OCI-LY3 (cell line): Measurements from ENCODE around the gene METAP1.

Experiments used
- EZH2phosphoT487 ChIP-seq: fragments of 200-600 bp; shearing (Covaris generic); IDR thresholded peaks from 2 replicates; pipeline ENCODE4 v1.6.1; 2018; ENCODE audit warnings: antibody characterized with exemption, mixed run types, low read depth
- TF ChIP-seq, protein P1 (sequence below): fragments of 200-600, 300-600 bp; sonication (generic); IDR thresholded peaks from 2 replicates; pipeline ENCODE4 v1.5.1; 2014; ENCODE audit warnings: antibody characterized with exemption, low read length, low read depth

DNA sequence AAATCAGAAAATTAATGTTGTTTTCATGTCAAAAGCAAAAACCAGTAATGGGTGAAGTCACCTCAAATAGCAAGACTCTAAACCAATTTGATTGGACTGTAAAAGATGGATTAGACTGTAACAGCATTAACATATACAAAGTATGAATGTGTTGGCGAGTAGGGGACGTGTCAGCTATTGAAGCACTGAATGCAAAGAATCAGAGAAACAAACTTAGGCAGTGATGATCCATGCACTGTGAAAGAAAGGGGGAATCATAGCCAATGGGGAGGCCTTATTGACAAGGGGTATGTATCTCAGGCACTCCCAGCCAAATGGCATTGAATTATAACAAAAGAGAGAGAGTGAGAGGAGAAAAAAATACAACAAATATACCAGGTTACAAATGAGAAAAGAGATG, 36.1 kb upstream of the METAP1 start:
- TF ChIP-seq, protein P1, sequence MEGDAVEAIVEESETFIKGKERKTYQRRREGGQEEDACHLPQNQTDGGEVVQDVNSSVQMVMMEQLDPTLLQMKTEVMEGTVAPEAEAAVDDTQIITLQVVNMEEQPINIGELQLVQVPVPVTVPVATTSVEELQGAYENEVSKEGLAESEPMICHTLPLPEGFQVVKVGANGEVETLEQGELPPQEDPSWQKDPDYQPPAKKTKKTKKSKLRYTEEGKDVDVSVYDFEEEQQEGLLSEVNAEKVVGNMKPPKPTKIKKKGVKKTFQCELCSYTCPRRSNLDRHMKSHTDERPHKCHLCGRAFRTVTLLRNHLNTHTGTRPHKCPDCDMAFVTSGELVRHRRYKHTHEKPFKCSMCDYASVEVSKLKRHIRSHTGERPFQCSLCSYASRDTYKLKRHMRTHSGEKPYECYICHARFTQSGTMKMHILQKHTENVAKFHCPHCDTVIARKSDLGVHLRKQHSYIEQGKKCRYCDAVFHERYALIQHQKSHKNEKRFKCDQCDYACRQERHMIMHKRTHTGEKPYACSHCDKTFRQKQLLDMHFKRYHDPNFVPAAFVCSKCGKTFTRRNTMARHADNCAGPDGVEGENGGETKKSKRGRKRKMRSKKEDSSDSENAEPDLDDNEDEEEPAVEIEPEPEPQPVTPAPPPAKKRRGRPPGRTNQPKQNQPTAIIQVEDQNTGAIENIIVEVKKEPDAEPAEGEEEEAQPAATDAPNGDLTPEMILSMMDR, result no peak
- TF ChIP-seq EZH2phosphoT487, result no peak
